RWPE1 (cell line): ENCODE results near the gene MISP3.
A peak's percentile ranks its signal among the peaks of the same experiment; 100 is the strongest.

Source experiments
- CTCF ChIA-PET: fragments of 350-600 bp; sonication (Branson Sonifier 250); formaldehyde crosslinking; extraction: SDS; loops from one replicate; lab custom pipeline; 2021; lab: Yijun Ruan, JAX
- POLR2A ChIA-PET: fragments of 400-600 bp; formaldehyde crosslinking; extraction: SDS; loops from one replicate; lab custom pipeline; 2020; ENCODE audit warnings: antibody characterized with exemption; ENCODE audit not compliant: low non-redundant PET; lab: Yijun Ruan, JAX
- DNase-seq: peaks from one replicate; pipeline ENCODE4 v3.0.0; 2012; ENCODE audit warnings: low spot score
- H3K27ac ChIP-seq: fragments of 450-650 bp; 2 replicates; pipeline ENCODE4 v1.5.1; 2017
- TF ChIP-seq, protein P1 (sequence below): fragments of 450-650 bp; conservative IDR thresholded peaks from 2 replicates; pipeline ENCODE4 v1.5.1; 2017; ENCODE audit warnings: low read depth, mild to moderate bottlenecking

The MISP3 gene

DNA sequence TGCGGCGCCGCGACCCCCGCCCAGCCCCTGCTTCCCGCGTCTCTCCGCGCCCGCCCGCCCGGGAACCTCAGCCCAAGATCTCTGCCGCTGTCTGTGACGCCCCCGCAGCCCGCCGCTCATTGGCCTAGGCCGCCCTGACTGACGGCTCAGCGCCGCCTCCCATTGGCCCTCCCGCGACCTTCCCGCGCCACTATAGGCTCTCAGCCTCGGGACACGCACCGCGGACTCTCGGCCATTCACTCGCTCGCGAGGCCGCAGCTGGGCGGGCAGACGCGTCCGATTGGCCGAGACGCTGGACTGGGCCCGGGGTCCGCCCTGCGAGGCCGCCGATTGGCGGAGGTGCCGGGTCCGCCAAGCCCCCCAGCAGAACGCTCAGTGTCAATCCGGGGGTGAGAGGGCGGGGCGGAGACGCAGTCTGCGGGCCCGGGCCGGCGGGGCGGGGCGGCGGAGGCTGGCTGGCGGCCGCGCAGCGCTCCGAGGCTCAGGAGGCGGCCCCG, 45.1 kb downstream of the MISP3 start, which contains the start of gene PRKACA:
Gene PRKACA (minus strand): TSS at position 95 of the 497 bp plus-strand sequence. CDS start 215 bp downstream, outside the sequence.
- DNase-seq: peak; percentile 99
- POLR2A ChIA-PET: no interaction called here
- H3K27ac ChIP-seq: peak within 1 kb of the TSS; percentile 98
- TF ChIP-seq, protein P1, sequence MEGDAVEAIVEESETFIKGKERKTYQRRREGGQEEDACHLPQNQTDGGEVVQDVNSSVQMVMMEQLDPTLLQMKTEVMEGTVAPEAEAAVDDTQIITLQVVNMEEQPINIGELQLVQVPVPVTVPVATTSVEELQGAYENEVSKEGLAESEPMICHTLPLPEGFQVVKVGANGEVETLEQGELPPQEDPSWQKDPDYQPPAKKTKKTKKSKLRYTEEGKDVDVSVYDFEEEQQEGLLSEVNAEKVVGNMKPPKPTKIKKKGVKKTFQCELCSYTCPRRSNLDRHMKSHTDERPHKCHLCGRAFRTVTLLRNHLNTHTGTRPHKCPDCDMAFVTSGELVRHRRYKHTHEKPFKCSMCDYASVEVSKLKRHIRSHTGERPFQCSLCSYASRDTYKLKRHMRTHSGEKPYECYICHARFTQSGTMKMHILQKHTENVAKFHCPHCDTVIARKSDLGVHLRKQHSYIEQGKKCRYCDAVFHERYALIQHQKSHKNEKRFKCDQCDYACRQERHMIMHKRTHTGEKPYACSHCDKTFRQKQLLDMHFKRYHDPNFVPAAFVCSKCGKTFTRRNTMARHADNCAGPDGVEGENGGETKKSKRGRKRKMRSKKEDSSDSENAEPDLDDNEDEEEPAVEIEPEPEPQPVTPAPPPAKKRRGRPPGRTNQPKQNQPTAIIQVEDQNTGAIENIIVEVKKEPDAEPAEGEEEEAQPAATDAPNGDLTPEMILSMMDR: no peak
- CTCF ChIA-PET: no interaction called here

DNA sequence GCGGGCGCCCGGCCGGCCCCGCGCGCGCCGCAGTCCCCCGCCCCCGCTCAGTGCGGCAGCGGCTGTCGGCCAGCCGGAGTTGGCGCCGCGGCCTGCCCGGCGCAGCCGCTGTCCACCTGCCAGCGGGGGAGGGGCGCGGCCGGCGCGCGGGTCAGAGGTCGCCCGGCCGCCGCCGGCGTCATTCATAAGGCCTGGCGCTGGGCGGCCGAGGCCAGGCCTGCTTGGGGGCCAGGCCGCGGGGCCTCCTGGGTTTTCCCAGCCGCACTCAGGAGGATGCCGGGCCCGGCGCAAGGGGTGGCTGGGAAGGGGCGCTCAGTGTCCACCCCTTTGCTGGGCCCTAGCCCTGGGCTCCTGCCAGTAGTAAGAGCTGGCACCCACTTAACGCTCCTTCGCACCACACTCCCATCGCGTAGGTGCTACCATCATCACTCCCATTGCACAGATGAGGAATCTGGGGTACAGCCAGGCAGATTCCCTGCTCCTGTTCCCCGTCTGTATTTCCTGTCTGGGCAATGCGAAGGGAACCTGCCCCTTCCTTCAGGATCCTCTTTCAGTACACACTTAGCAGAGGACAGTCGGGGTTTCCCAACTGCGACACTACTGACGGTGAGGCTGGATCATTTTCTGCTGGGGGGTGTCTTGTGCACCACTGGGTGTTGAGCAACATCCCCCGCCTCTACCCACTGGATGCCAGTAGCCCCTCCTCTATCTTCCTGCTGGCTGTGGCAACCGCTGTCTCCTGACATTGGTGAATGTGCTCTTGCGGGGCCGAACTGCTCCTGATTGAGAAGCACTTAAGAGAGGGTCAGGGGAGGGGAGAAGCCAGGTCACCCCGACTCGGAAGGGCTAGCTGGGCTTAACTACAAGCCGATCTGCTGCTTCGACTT, 45.8 kb downstream of the MISP3 start:
- CTCF ChIA-PET: interaction anchor here (0.7 kb wide), 1 partner anchor 44 kb away, joined by 3 read pairs; no protein-coding TSS in a partner anchor
- POLR2A ChIA-PET: no interaction called here
- H3K27ac ChIP-seq: peak overlapping the region; percentile 98
- peak; percentile 54 for DNase-seq
- TF ChIP-seq, protein P1: no peak

DNA sequence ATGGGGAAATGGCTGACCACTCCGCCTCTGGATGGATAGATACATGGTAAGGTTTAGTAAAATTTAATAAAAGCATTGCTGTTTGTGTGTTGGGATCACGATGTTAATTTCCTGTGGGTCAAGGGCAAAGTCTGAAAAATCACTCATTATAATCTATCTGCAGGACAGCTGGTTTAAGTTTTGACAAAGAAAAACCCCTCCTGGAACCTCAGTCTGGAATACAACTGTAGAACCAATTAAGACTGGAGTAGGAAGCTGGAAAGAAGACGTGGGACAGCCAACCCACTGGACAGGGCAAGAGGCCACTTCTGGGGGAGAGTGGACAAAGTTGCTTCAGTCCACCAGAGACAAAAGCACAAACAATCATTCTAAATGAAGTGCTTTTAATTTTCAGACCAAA, 46.6 kb downstream of the MISP3 start:
- H3K27ac ChIP-seq: peak overlapping the region; percentile 98
- CTCF ChIA-PET: interaction anchor here (0.7 kb wide), 1 partner anchor 45 kb away, joined by 3 read pairs; no protein-coding TSS in a partner anchor
- POLR2A ChIA-PET: no interaction called here
- TF ChIP-seq, protein P1: no peak
- no peak for DNase-seq

DNA sequence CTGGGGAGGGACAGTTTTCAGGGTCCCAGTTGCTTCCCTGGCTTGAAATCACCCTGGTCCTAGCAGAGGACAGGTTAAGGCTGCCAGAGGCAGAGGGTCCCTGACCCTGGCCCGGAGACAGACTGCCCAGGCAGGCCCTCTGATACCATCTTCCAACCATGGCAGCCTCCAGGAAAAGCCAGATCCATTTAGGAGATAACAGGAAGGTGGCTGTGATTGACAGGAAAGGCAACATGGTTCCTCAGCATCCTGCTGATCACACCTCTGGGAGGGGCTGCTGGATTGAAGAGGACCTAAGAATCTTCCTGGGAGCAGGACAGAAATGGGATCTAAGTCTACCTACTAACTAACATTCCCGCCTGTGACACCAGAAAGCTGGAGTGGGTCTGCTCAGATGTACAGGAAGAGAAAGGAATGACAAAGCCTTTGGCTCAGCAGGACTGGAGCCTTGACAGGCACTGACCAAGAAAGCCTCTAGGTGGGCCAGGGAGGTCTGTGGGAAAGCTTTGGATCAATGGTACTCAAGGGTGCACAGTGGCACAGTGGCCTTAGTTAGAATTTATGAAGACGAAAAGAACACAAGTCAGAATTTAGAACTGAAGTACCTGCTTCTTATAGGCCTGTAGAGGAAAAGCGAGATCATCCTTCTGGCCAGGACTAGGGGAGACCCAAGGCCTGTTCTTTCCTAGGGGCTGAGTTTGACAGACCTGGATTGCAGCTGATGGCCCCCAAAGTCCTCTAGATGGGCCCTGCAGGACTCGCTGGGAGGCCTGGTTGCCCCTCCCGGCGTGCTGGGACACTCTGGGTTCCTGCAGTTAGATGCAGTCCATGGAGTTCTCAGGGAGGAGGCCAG, 47.3 kb downstream of the MISP3 start:
- POLR2A ChIA-PET: no interaction called here
- H3K27ac ChIP-seq: peak overlapping the region; percentile 98

DNA sequence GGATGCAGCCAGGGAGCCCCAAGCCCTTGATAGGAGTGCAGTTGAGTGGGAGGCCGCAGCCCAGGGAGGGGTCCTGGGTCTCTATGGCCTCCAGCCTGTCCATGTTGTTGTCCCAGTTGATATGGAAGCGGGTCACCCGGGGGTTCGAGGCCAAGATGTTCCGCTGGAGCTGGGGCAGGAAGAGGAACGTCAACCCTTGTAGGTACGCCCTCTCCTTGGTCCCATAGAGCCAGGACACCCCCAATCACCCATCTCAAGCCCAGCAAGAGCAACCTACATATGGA, 47.9 kb downstream of the MISP3 start:
- ChIA-PET CTCF (no interaction called here), POLR2A (no interaction called here)
- peak overlapping the region; percentile 98 for H3K27ac ChIP-seq
- DNase-seq: no peak
- TF ChIP-seq, protein P1: no peak

More for the DNA sequence above, 47.3 kb downstream of the MISP3 start:
- DNase-seq: no peak
- CTCF ChIA-PET: no interaction called here
- TF ChIP-seq, protein P1: no peak

DNA sequence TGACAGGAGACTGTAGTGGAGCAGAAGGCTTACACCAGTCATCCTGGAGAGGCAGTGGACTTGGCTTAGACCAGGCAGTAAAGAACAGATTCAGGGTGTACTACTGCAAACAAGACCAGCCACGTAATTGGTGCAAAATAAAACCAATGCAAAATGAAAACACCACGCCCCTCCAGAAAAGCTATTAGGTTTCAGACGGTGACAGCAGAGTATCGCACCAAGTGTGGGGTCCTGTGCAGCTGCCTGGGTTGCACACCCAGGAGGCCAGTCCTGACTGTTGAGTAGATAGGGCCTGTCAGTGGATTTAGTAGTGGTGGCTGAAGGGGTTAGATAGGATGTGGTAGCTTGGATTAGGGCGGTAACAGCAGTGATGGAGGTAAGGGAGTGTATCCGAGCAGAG, 50.3 kb downstream of the MISP3 start:
- H3K27ac ChIP-seq: peak overlapping the region; percentile 98
- POLR2A ChIA-PET: interaction anchor here (0.5 kb wide), 1 partner anchor 33 kb away, joined by 3 read pairs; no protein-coding TSS in a partner anchor
- CTCF ChIA-PET: no interaction called here
- DNase-seq: no peak
- TF ChIP-seq, protein P1: no peak
